Esophagus mucosa (tissue), 1 donor: Measurements from ENCODE around the gene SLC16A9. TPM values are rescaled to one million over a fixed set of nuclear protein-coding genes. Genes with fewer than 3 reads are reported as not detected.
A peak's percentile ranks its signal among the peaks of the same experiment; 100 is the strongest.

Experiments
- ATAC-seq: fragments of 200-7000 bp; cut with Tn5 transposase; one replicate; pipeline ENCODE4 v1.9.1; 2020
- total RNA-seq: library from RNA; stranded (reverse); gene quantifications from one replicate; pipeline ENCODE4 v1.2.4, GENCODE V29; 2023
- donor health status: DM: yes; HTN: yes; CAD: no.

Gene SLC16A9
- total RNA-seq, 1 donor from 2014 or later: 14.3 TPM

DNA sequence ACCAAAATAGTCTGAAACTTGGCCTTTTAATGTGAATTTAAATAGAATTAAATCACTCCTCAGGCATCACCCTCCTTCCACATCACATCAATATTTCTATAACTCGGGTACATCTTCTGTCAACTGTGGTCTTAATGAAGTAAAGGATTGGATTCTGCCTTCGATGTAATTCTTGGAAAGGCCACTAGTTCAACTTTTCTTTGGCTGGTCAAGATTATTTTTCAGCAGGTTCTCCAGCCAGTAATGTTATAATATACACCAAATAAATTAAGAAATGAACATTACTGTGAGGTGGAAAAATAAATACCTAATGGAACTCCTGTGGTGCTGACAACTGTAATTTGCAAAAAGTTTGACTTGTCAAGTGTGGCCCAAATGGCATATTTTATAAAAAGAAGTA lies 9.7 kb upstream of the SLC16A9 start:
- no peak for ATAC-seq

GRCh38 chr10:59718257-59718656 lies 8.6 kb upstream of the SLC16A9 start:
- ATAC-seq: no peak

GRCh38 chr10:59713196-59713821 lies 3.7 kb upstream of the SLC16A9 start:
- ATAC-seq: no peak

GRCh38 chr10:59711871-59712494 lies 2.3 kb upstream of the SLC16A9 start:
- no peak for ATAC-seq

- ATAC-seq: peak; percentile 71
Observed at GRCh38 chr10:59708816-59709394, 745 bp downstream of the SLC16A9 start.

GRCh38 chr10:59706851-59707797 lies 2.5 kb downstream of the SLC16A9 start:
- ATAC-seq: no peak

DNA sequence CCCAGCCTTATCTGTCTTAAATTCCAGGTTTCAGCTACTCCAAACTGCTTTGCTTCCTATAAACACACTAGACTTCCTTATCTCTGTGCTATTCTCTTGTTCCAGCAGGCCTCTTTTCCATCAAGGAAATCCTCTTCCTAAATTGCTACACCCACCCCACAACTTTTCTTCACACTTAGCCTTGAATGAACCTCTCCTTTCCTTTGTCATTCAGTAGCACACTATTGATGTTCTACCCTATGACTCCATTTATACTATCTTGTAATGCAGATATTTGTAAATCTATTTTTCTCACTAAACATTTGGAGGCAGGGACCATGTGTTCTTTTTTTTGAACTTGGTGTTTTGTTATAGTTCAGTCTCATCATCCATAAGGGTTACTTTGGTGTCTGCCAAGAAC lies 3.7 kb downstream of the SLC16A9 start:
- ATAC-seq: no peak

- no peak for ATAC-seq
Observed at GRCh38 chr10:59704630-59705029, 5.0 kb downstream of the SLC16A9 start.

DNA sequence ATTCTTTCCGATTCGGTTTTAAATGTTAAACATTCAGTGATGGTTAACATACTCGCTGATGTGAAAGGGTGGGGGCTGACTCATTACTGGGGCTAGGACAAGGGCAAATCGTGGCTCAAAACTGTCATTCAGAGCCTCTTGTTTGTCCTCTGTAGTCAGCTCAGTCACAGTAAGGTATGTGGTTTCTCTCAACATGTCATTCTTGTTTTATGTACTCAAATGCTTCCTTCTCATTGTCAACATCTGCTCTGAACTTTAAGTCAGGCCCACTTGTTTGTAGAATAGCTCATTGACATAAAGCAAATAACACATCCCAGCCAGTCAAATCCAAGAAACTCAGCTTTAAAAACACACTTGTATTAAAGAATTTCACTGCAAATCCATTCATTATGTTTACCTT lies 7.3 kb downstream of the SLC16A9 start:
- ATAC-seq: peak; percentile 63

DNA sequence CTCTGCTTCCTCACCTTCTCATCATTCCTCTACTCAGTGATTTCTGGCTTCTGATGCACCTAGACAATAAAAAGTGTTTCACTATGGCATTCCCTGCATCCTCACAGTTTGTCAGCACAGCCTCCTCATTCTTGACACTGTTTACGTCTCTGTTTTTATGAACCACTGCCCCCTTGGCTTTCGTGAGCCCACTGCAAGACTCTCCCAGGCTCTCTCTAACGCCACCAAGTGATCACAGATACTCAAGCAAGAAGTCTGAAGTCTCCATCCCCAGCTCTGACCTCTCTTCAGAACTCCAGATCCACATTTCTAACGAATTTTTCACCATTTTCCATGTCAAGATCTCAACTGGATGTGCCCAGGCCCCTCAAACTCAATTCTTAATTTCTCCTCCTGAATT lies 8.9 kb downstream of the SLC16A9 start:
- no peak for ATAC-seq

DNA sequence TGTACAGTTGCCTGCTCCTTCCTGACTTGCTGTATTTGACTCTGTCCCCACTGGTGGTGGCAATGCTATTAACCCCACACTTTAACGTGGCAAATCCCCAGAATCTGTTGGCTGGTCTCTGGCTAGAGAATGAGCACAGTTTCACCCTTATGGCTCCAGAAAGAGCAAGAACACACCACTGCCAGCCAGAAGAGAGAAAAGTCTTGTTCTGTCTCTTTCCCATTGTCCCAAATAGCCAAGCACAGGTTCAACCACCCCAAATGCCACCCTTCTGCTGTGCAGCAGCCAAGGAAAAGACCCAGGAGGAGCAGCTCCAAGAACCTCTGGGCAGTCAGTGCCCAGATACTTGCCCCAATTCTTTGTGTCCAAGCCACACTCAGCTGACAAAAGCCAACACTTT lies 11.3 kb downstream of the SLC16A9 start:
- no peak for ATAC-seq

DNA sequence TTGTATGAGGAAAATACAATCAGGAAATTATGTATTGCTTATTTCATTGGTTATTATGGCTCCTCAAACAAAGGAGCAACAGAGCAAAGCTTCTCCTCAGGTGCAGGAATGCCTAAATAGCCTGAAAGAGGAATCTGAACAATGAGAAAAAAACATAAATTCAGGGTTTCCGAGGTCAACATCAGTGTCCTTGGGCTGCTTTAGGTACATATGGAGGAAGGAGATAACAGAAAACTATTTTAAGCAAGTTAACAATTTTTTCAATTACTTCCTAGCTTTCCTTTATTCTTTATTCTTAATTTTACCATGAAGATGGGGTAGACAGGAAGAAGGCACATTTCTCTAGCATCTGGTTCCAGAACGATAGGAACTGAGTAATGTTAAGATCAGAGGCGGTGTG lies 14.0 kb downstream of the SLC16A9 start:
- no peak for ATAC-seq

- no peak for ATAC-seq
Observed at GRCh38 chr10:59694936-59695335, 14.7 kb downstream of the SLC16A9 start.

DNA sequence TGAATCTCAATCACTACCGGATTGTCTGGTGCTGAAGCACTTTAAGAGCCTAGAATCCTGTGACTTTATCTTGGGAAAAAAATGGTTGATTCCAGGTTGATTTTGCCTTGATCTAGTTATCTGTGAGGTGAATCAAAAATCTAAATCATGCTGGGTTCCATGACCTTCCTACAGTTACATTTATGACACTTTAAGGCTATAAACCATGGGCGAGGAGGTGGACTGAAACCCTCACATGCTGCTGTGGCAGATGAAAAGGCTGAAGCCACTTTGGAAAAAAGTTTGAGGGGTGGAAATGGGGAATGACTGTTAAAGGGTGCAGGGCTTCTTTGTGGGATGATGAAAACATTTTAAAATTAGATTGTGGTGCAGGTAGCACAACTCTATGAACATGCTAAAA lies 17.5 kb downstream of the SLC16A9 start:
- ATAC-seq: no peak

GRCh38 chr10:59688921-59689351 lies 20.7 kb downstream of the SLC16A9 start:
- peak; percentile 90 for ATAC-seq

DNA sequence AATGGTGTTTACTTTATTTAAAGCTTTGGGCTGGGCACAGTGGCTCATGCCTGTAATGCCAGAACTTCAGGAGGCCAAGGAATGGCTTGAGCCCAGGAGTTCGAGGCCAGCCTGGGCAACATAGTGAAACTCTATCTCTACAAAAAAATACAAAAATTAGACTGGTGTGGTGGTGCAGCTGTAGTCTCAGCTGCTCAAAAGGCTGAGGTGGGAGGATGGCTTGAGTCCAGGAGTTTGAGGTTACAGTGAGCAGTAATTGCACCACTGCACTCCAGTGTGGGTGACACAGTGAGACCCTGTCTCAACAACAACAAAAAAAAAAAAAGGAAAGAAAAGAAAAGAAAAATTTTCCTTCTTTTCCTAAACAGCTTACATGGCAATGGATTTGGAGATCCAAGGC lies 22.0 kb downstream of the SLC16A9 start:
- ATAC-seq: no peak

- no peak for ATAC-seq
Observed at GRCh38 chr10:59684006-59684405, 25.6 kb downstream of the SLC16A9 start.

GRCh38 chr10:59682986-59683937 lies 26.4 kb downstream of the SLC16A9 start:
- peak; percentile 43 for ATAC-seq

GRCh38 chr10:59680199-59680598 lies 29.5 kb downstream of the SLC16A9 start:
- no peak for ATAC-seq

DNA sequence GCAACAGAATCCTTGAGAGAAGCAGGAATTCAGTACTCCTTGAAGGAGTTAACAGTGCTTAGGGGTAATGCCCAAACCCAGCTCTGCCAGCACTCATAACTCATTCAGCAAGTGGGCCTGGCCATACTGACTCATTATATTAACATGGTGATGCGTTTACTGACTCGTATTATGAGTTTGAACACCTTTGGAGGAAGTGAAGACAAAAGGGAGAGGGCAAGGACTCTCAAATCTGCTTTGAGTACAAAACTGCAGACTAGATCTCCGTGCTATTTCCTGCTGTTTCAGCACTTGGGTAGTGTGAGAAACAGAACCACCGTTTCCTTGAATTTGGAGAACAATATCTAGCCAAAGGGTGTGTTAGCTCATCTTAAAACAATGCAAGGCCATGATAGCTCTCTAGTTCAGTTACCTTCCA lies 30.8 kb downstream of the SLC16A9 start:
- ATAC-seq: peak; percentile 96

GRCh38 chr10:59677253-59677831 lies 32.3 kb downstream of the SLC16A9 start:
- no peak for ATAC-seq

DNA sequence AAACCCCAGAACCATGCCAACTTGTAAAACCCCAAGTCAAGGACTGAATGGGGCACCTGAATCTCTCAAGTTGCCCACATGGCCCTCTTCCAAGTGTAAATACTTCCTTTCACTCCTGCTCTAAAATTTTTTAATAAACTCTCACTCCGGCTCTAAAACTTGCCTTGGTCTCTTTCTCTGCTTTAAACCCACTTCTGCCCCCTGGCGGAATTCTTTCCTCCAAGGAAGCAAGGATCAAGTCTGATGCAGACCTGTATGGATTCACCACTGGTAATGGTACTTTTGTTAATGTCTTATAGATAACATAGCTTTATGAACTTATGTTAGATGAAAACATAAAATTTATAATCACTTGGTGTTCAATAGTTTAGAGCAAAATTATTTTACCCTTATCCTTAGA lies 33.8 kb downstream of the SLC16A9 start:
- ATAC-seq: no peak
